C1 segment of cervical spinal cord (tissue), 14 donors: ENCODE results near the gene URGCP.
"Not testable (repeated sequence)": the region's sequence is repeated elsewhere in the genome, so short reads cannot be mapped to it uniquely, and the experiment has no call there.

Experiments
- DNase-seq, 14 donors: peaks; one replicate each; lab custom pipeline; 2025; lab: John Stamatoyannopoulos, UW

The URGCP gene

GRCh38 chr7:43830917-43831316, 75.5 kb downstream of the URGCP start:
- DNase-seq, result not testable (repeated sequence)
